ENCODE results near the gene CARD9. TPM values are rescaled to one million over a fixed set of nuclear protein-coding genes. Genes with fewer than 3 reads are reported as not detected.
"Not testable (repeated sequence)": the region's sequence is repeated elsewhere in the genome, so short reads cannot be mapped to it uniquely, and the experiment has no call there.

The CARD9 gene
- total and polyA plus RNA-seq, 9 donors = 1.1 to 2.7 (median 1.4) TPM

DNA sequence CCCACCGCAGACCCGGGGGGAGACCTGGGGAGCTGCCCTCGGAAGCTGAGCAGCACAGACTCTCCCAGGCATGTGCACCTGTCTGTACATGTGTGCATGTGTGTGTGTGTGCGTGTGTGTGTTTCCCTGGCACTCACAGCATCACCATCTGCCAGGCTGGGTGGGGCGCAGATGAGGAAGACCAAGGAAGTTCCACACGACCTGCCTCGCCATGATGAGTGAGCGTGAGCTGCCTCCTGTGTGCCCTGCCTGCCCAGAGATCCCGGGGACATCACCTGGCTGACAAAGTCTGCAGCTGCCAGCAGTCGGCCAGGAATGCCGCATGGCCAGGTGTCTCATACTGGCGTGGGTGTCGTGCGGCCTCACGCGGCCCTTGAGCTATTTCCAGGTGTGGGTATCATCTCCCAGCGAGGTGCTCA lies 50.1 kb downstream of the CARD9 start:
- 53% methylated on average over 9 of the region's 17 CpGs for WGBS (ENCODE audit: insufficient coverage)
- Histone ChIP-seq H3K9me3 (replicated peaks; ENCODE audit: control insufficient read depth, low read depth, low read length) (no peaks in the 10 kb centered on the region), H3K4me1 (ENCODE audit: control insufficient read depth, insufficient read depth, low read length) (peaks cover 38% of the 10 kb centered on the region), H3K27ac (ENCODE audit: low read length) (no peak overlapping the region), H3K27me3 (ENCODE audit: control insufficient read depth, insufficient read depth, low read length) (no peaks in the 10 kb centered on the region), H3K36me3 (ENCODE audit: control insufficient read depth, insufficient read depth, low read length) (no peaks in the 10 kb centered on the region), H3K4me3 (ENCODE audit: low read length) (no peak overlapping the region)
- DNase-seq = no peak

DNA sequence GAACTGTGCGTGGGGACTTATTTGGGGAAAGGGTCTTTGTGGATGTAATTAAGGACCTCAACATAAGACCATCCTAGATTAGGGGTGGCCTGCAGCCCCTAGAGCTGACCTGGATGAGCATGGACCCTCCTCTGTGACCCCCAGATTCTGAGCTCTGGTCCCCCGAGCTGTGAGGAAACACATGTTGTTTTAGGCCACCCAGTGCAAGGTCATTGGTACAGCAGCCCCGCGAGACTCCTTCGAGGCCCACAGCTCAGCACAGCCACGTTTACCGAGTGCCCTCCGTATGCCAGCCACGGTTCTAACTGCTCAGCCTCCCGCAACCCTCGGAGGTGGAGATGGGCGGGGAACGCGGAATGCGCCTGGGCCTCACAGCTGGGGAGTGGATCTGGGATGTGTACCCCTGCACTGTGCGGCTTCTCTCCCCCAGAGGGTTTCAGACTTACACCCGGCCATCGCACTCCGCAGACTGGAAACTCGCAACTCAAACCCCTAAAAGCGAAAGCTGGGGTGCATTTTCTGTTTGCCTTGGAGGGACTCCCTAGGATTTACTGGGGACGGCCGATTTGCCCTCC lies 50.6 kb downstream of the CARD9 start:
- Histone ChIP-seq H3K27ac (ENCODE audit: low read length) (no peak overlapping the region), H3K4me1 (ENCODE audit: control insufficient read depth, insufficient read depth, low read length) (peaks cover 33% of the 10 kb centered on the region), H3K36me3 (ENCODE audit: control insufficient read depth, insufficient read depth, low read length) (no peaks in the 10 kb centered on the region), H3K9me3 (replicated peaks; ENCODE audit: control insufficient read depth, low read depth, low read length) (no peaks in the 10 kb centered on the region), H3K4me3 (ENCODE audit: low read length) (no peak overlapping the region), H3K27me3 (ENCODE audit: control insufficient read depth, insufficient read depth, low read length) (no peaks in the 10 kb centered on the region)
- DNase-seq = no peak
- whole genome bisulfite sequencing (ENCODE audit: insufficient coverage) = 51% methylated on average over 19 of the region's 23 CpGs

DNA sequence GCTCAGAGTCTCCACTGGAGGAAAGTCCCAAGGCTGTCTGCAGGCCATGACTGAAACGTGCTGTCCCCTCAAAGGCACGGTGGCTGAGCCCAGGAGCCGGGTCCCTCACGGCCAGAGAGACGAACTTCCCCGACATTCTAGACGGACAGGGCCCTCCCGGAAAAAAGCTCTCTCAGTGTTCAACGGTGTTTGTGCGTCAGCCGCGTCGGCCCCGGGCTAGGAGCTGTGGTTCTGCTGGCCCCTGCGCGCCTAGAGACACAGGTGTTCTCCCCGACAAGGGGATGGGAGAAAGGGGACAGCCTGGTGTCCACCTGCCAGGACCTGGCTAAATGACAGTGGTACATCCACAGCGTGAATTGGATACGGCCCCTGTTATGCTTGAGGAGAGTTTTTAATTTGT lies 51.9 kb downstream of the CARD9 start:
- peaks cover 27% of the 10 kb centered on the region for H3K4me1 ChIP-seq (ENCODE audit: control insufficient read depth, insufficient read depth, low read length)
- H3K27me3 ChIP-seq (ENCODE audit: control insufficient read depth, insufficient read depth, low read length) = no peaks in the 10 kb centered on the region
- no peak for DNase-seq
- H3K9me3 ChIP-seq (replicated peaks; ENCODE audit: control insufficient read depth, low read depth, low read length) = no peaks in the 10 kb centered on the region
- H3K4me3 ChIP-seq (ENCODE audit: low read length) = no peak overlapping the region
- WGBS (ENCODE audit: insufficient coverage) = 85% methylated on average over 17 of the region's 19 CpGs
- H3K36me3 ChIP-seq (ENCODE audit: control insufficient read depth, insufficient read depth, low read length) = no peaks in the 10 kb centered on the region
- H3K27ac ChIP-seq (ENCODE audit: low read length) = no peak overlapping the region

DNA sequence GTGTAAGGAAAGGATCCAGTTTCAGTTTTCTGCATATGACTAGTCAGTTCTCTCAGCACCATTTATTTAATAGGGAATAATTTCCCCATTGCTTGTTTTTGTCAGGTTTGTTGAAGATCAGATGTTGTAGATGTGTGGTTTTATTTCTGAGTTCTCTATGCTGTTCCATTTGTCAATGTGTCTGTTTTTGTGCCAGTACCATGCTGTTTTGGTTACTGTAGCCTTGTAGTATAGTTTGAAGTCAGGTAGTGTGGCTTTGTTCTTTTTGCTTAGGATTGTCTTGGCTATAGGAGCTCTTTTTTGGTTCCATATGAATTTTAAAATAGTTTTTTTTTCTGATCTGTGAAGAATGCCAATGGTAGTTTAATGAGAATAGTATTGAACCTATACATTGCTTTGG lies 52.5 kb downstream of the CARD9 start:
- H3K36me3 ChIP-seq (ENCODE audit: control insufficient read depth, insufficient read depth, low read length); H3K9me3 ChIP-seq (replicated peaks; ENCODE audit: control insufficient read depth, low read depth, low read length); H3K27me3 ChIP-seq (ENCODE audit: control insufficient read depth, insufficient read depth, low read length); DNase-seq; H3K4me3 ChIP-seq (ENCODE audit: low read length); H3K27ac ChIP-seq (ENCODE audit: low read length): not testable (repeated sequence)
- H3K4me1 ChIP-seq (ENCODE audit: control insufficient read depth, insufficient read depth, low read length) = peaks cover 21% of the 10 kb centered on the region

DNA sequence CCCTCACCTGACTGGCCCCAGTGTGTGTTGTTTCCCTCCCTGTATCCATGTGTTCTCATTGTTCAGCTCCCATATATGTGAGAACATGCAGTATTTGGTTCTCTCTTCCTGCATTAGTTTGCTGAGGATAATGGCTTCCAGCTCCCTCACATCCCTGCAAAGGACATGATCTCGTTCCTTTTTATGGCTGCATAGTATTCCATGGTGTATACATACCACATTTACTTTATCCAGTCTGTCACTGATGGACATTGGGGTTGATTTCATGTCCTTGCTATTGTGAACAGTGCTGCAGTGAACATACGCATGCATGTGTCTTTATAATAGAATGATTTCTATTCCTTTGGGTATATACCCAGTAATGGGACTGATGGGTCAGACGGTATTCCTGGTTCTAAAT lies 53.5 kb downstream of the CARD9 start:
- H3K27ac ChIP-seq (ENCODE audit: low read length); H3K36me3 ChIP-seq (ENCODE audit: control insufficient read depth, insufficient read depth, low read length); H3K9me3 ChIP-seq (replicated peaks; ENCODE audit: control insufficient read depth, low read depth, low read length); H3K27me3 ChIP-seq (ENCODE audit: control insufficient read depth, insufficient read depth, low read length); DNase-seq; H3K4me3 ChIP-seq (ENCODE audit: low read length): not testable (repeated sequence)
- WGBS (ENCODE audit: insufficient coverage) = no CpG with 5 or more reads among the region's 3 CpGs
- H3K4me1 ChIP-seq (ENCODE audit: control insufficient read depth, insufficient read depth, low read length) = peaks cover 14% of the 10 kb centered on the region

DNA sequence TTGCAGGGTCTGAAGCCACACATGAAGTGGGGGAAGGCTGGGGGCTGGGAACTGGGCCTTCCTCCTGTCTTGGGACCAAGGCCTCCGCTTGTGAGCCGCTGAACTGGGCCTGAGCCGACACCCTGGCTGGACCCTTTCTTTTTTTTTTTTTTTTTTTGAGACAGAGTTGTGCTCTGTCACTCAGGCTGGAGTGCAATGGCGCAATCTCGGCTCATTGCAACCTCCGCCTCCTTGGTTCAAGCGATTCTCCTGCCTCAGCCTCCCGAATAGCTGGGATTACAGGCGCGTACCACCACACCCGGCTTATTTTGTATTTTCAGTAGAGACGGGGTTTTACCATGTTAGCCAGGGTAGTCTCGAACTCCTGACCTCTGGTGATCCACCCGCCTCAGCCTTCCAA lies 54.2 kb downstream of the CARD9 start:
- not testable (repeated sequence) for H3K27me3 ChIP-seq (ENCODE audit: control insufficient read depth, insufficient read depth, low read length); H3K4me3 ChIP-seq (ENCODE audit: low read length); H3K36me3 ChIP-seq (ENCODE audit: control insufficient read depth, insufficient read depth, low read length); H3K27ac ChIP-seq (ENCODE audit: low read length); DNase-seq
- Histone ChIP-seq H3K4me1 (ENCODE audit: control insufficient read depth, insufficient read depth, low read length) (peaks cover 12% of the 10 kb centered on the region), H3K9me3 (replicated peaks; ENCODE audit: control insufficient read depth, low read depth, low read length) (peaks cover 11% of the 10 kb centered on the region)
- WGBS (ENCODE audit: insufficient coverage) = 95% methylated on average over 12 of the region's 14 CpGs

DNA sequence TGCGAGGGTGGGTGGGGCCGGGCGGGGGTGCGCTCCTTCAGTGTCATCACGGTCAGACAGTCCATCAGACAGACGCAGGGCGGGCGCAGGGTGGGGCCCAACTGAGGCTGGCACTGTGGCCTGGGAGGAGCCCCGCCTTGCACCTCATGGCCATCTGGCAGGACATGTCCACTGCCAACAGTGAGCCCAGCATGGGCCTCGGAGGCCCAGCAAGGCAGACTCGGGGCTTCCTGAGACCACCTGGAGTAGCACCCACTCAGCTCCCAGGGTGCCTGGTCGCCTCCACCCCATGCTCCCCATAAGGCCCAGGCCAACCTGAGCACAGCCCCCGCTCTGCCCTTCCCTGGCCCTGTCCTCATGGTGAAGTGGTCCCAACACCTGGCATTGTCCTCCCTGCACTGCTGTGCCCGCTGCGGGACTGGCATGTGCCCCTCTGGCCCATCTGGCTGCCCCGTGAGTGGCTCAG lies 54.7 kb downstream of the CARD9 start:
- H3K27me3 ChIP-seq (ENCODE audit: control insufficient read depth, insufficient read depth, low read length) = no peaks in the 10 kb centered on the region
- no peak overlapping the region for H3K4me3 ChIP-seq (ENCODE audit: low read length)
- H3K27ac ChIP-seq (ENCODE audit: low read length) = no peak overlapping the region
- H3K36me3 ChIP-seq (ENCODE audit: control insufficient read depth, insufficient read depth, low read length) = no peaks in the 10 kb centered on the region
- WGBS (ENCODE audit: insufficient coverage) = 79% methylated on average over 15 of the region's 16 CpGs
- peaks cover 9% of the 10 kb centered on the region for H3K4me1 ChIP-seq (ENCODE audit: control insufficient read depth, insufficient read depth, low read length)
- DNase-seq = no peak
- H3K9me3 ChIP-seq (replicated peaks; ENCODE audit: control insufficient read depth, low read depth, low read length) = peaks cover 12% of the 10 kb centered on the region

DNA sequence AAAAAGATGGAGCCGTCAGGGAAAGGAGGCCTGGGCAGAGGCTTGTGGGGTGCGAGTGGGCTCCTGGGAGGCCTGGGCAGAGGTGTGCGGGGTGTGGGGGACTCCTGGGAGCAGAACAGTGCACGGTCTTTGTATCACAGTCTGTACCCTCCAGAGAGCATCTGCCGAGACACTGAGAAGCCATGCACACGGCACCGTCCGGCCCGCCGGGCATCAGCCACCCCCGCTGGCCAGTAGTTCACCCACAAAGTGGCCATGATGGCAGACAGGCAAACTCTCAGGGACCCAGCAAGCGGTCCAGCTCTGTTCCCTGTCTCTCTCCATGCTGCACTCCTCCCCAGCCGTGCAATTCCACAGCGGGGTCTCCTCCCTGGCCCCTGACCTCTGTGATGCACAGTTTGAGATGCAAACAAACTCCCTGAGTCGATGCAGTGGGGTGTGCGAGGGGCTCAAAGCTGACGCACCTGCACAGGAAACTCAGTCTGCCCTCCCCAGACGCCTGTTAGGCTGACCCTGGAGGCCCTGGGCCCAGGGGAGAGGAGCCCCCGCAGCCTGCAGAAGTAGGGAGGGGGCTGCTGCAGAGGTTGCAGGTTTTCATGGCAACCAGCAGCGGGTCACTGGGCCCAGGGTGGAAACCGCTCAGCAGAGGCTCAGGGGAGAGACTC lies 55.2 kb downstream of the CARD9 start:
- Histone ChIP-seq H3K27ac (ENCODE audit: low read length) (no peak overlapping the region), H3K9me3 (replicated peaks; ENCODE audit: control insufficient read depth, low read depth, low read length) (peaks cover 12% of the 10 kb centered on the region), H3K27me3 (ENCODE audit: control insufficient read depth, insufficient read depth, low read length) (no peaks in the 10 kb centered on the region), H3K4me3 (ENCODE audit: low read length) (no peak overlapping the region), H3K36me3 (ENCODE audit: control insufficient read depth, insufficient read depth, low read length) (no peaks in the 10 kb centered on the region), H3K4me1 (ENCODE audit: control insufficient read depth, insufficient read depth, low read length) (peaks cover 4% of the 10 kb centered on the region)
- 55% methylated on average over 20 of the region's 21 CpGs for WGBS (ENCODE audit: insufficient coverage)
- no peak for DNase-seq

DNA sequence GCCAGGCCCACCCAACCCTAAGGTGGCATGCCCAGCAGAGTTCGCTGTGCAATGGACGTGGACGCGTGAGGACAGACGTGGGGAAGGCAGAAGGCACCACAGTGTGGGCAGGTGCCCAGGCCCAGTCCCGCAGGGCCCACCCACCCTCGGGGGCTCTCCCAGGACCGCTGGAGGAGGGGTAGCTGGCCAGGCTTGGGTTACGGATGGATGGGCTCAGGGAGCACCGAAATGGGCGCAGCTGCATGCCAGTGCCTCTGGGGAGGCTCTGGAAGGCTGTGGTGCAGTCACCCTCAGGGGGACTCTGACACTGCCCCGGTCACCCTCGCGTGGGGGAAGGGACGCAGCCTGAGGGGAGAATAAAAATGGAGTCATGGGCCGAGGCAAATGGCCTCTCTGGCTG lies 55.8 kb downstream of the CARD9 start:
- Histone ChIP-seq H3K27me3 (ENCODE audit: control insufficient read depth, insufficient read depth, low read length) (no peaks in the 10 kb centered on the region), H3K9me3 (replicated peaks; ENCODE audit: control insufficient read depth, low read depth, low read length) (peaks cover 12% of the 10 kb centered on the region), H3K27ac (ENCODE audit: low read length) (no peak overlapping the region), H3K4me1 (ENCODE audit: control insufficient read depth, insufficient read depth, low read length) (no peaks in the 10 kb centered on the region), H3K36me3 (ENCODE audit: control insufficient read depth, insufficient read depth, low read length) (no peaks in the 10 kb centered on the region), H3K4me3 (ENCODE audit: low read length) (no peak overlapping the region)
- 89% methylated on average over 16 of the region's 16 CpGs for WGBS (ENCODE audit: insufficient coverage)
- no peak for DNase-seq

DNA sequence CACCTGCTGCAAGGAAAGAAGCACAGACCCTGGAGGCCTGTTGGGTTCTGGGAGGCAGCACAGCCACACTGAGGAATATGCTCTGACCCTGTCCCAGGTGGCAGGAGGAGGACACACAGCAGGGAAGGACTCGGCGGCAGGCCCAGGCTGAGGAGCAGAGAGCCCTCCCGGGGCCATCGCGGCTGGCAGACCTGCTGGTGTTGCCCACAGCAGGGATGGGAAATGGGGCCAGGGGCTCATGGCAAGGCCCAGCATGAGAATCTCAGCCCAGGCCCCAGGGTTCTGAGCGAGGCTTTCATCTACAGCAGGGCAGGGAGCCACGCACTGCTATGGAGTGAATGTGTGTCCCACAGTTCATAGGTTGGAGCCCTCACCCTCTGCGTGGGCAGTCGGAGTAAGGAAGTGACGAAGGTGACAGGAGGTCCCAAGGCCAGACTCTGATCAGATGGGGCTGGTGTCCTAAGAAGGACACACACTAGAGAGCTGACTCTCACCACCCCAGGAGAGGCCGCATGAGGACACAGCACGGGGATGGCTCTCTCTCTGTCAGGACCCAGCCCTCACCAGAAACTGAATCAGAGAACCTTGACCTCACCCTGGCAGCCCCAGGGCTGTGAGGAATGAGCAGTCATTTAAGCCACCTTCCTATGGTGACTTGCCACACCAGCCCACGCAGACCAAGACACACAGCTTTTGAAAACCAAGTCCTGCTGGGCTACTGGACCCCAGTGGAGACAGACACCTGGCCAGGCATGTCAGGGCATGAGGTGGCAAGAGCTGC lies 56.4 kb downstream of the CARD9 start:
- no peak overlapping the region for H3K27ac ChIP-seq (ENCODE audit: low read length)
- DNase-seq = no peak
- WGBS (ENCODE audit: insufficient coverage) = 89% methylated on average over 9 of the region's 13 CpGs
- H3K36me3 ChIP-seq (ENCODE audit: control insufficient read depth, insufficient read depth, low read length) = no peaks in the 10 kb centered on the region
- H3K9me3 ChIP-seq (replicated peaks; ENCODE audit: control insufficient read depth, low read depth, low read length) = peaks cover 12% of the 10 kb centered on the region
- H3K4me1 ChIP-seq (ENCODE audit: control insufficient read depth, insufficient read depth, low read length) = no peaks in the 10 kb centered on the region
- H3K4me3 ChIP-seq (ENCODE audit: low read length) = no peak overlapping the region
- no peaks in the 10 kb centered on the region for H3K27me3 ChIP-seq (ENCODE audit: control insufficient read depth, insufficient read depth, low read length)

All from muscle of leg (tissue), 11 donors.